Stimulated activated CD8-positive, alpha-beta memory T cell treated with anti-CD3 and anti-CD28 coated beads, Interleukin-4, amount 100 ng/mL, for 24 hours (primary cell): ENCODE results near the gene TMEM44.
A peak's percentile ranks its signal among the peaks of the same experiment; 100 is the strongest.

Experiments
- DNase-seq: peaks from one replicate; pipeline ENCODE4 v3.0.0-alpha.2; 2020; ENCODE audit warnings: low read depth

TMEM44 gene

GRCh38 chr3:194633349-194634004 is at the start of gene TMEM44:
Gene TMEM44, minus strand, starts transcription at chr3:194633419. Its CDS starts 204 bp downstream, at chr3:194633215.
- DNase-seq: peak; percentile 48

- DNase-seq: peak; percentile 35
Measured at GRCh38 chr3:194682694-194683310, 49.6 kb upstream of the TMEM44 start.

- no peak for DNase-seq
Measured at GRCh38 chr3:194682189-194682693, 49.0 kb upstream of the TMEM44 start.

GRCh38 chr3:194680888-194681615 is 47.8 kb upstream of the TMEM44 start:
- no peak for DNase-seq

- DNase-seq: no peak
Measured at GRCh38 chr3:194676471-194676870, 43.3 kb upstream of the TMEM44 start.

- DNase-seq: no peak
Measured at GRCh38 chr3:194675680-194676079, 42.5 kb upstream of the TMEM44 start.

- peak; percentile 50 for DNase-seq
Measured at GRCh38 chr3:194675081-194675640, 41.9 kb upstream of the TMEM44 start.

GRCh38 chr3:194673761-194674160 is 40.5 kb upstream of the TMEM44 start:
- no peak for DNase-seq

GRCh38 chr3:194672876-194673275 is 39.7 kb upstream of the TMEM44 start:
- no peak for DNase-seq

GRCh38 chr3:194671900-194672808 is 38.9 kb upstream of the TMEM44 start, which contains the start of gene LSG1:
Gene LSG1, minus strand, starts transcription at chr3:194672191. Its CDS starts 29 bp downstream, at chr3:194672162.
- DNase-seq: peak; percentile 81

- DNase-seq: no peak
Measured at GRCh38 chr3:194671511-194671899, 38.3 kb upstream of the TMEM44 start.

GRCh38 chr3:194667363-194667762 is 34.1 kb upstream of the TMEM44 start:
- no peak for DNase-seq

GRCh38 chr3:194664857-194665256 is 31.6 kb upstream of the TMEM44 start:
- no peak for DNase-seq

GRCh38 chr3:194661946-194662345 is 28.7 kb upstream of the TMEM44 start:
- no peak for DNase-seq

- no peak for DNase-seq
Measured at GRCh38 chr3:194661374-194661773, 28.2 kb upstream of the TMEM44 start.

GRCh38 chr3:194659778-194660177 is 26.6 kb upstream of the TMEM44 start:
- DNase-seq: no peak

- DNase-seq: no peak
Measured at GRCh38 chr3:194658477-194659242, 25.4 kb upstream of the TMEM44 start.

- DNase-seq: no peak
Measured at GRCh38 chr3:194657439-194657838, 24.2 kb upstream of the TMEM44 start.

- DNase-seq: no peak
Measured at GRCh38 chr3:194654443-194654842, 21.2 kb upstream of the TMEM44 start.

GRCh38 chr3:194647747-194648146 is 14.5 kb upstream of the TMEM44 start:
- DNase-seq: no peak

GRCh38 chr3:194642769-194643168 is 9.6 kb upstream of the TMEM44 start:
- DNase-seq: no peak
